ENCODE data around the gene TEX53. TPM values are rescaled to one million over a fixed set of nuclear protein-coding genes. Genes with fewer than 3 reads are reported as not detected.

The TEX53 gene
- total and polyA plus RNA-seq, 2 of the 8 experiments (the other 6 are each of a cell fraction or from before 2014, with no cell fraction given), result not detected

DNA sequence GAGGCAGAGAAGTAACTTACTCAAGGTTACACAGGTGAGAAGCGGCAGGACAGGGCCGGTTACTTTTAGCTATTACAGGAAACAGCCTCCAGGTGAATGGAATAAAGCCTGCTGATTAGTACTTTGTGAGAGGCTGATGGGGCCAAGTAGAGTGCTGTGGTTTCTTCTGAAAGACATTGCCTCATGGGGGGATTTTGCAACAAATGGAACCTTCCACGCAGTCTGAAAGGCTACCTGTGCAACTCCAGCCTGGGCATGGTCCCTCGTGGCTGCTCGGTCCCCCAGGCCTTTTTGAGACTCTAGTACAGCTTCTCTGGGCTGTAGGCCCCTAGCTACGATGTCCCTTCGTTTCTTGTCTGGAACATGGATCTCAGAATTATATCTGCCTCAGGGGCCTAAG, 44.5 kb downstream of the TEX53 start:
- H3K79me2 ChIP-seq (ENCODE audit: control insufficient read depth in 1 of 2, insufficient read depth in 2 of 2, low read length in 2 of 2), result peaks cover 0 to 7% of the 10 kb centered on the region in 2 experiments; a peak in 1 of 4 replicates
- no peak overlapping the region for H4K91ac ChIP-seq (replicated peaks; ENCODE audit: insufficient read length, low read length)
- H2BK12ac ChIP-seq (ENCODE audit: low read depth, low read length), result peak overlapping the region; percentile 35; the same call in 1 of the 2 replicates
- H4K20me1 ChIP-seq (replicated peaks in 1 of 2; ENCODE audit: control insufficient read depth in 1 of 2, insufficient read depth in 2 of 2, low read length in 2 of 2), result no peaks in the 10 kb centered on the region
- peaks cover 0 to 13% (median 7%) of the 10 kb centered on the region in 4 experiments; a peak in 5 of 7 replicates for H3K27me3 ChIP-seq (replicated peaks in 1 of 4; ENCODE audit: control insufficient read depth in 3 of 4, extremely low read depth in 1 of 4, insufficient read depth in 3 of 4, low read length in 3 of 4)
- no peaks in the 10 kb centered on the region for H3K9me3 ChIP-seq (ENCODE audit: insufficient read depth in 2 of 2, low read depth in 1 of 2, low read length in 1 of 2)
- no peak overlapping the region for H4K5ac ChIP-seq (ENCODE audit: insufficient read length, low read depth, low read length)
- POLR2A ChIA-PET (ENCODE audit: partially characterized antibody), result interaction anchor here (0.6 to 16.2 kb wide), 4 partner anchors 24 to 1245 kb away, joined by 3 to 218 read pairs (median 4); partner anchors contain the start of gene ATP6V1G1
- no peaks in the 10 kb centered on the region; the same call in 1 of the 2 replicates for H3K79me1 ChIP-seq (ENCODE audit: low read depth, low read length)
- peak overlapping the region; percentile 36; the same call in 1 of the 2 replicates for H2BK20ac ChIP-seq (ENCODE audit: low read length)
- H3K36me3 ChIP-seq (ENCODE audit: control insufficient read depth in 2 of 4, insufficient read depth in 4 of 4, low read length in 3 of 4), result no peaks in the 10 kb centered on the region
- no peak overlapping the region for H2AFZ ChIP-seq (ENCODE audit: low read length)
- H3K23me2 ChIP-seq (ENCODE audit: low read depth, low read length), result peaks cover 3% of the 10 kb centered on the region; the same call in 1 of the 2 replicates
- H3K9ac ChIP-seq (replicated peaks in 1 of 4; ENCODE audit: extremely low read depth in 1 of 4, low read depth in 3 of 4, low read length in 3 of 4), result no peak overlapping the region; a peak in 1 of 7 replicates
- peak overlapping the region; percentile 34; the same call in 1 of the 2 replicates for H3K18ac ChIP-seq (ENCODE audit: extremely low read depth, low read length)
- no peak overlapping the region for H2AK5ac ChIP-seq (ENCODE audit: low read depth, low read length)
- CTCF ChIA-PET (ENCODE audit: partially characterized antibody), result interaction anchor here (0.7 to 2.7 kb wide), 8 partner anchors 20 to 74 kb away, joined by 3 to 13 read pairs (median 4); no protein-coding TSS in a partner anchor
- TF ChIP-seq EZH2 (IDR thresholded peaks at IDR 0.05; ENCODE audit: low read depth, low read length, severe bottlenecking) (no peak), KDM5A (IDR thresholded peaks at IDR 0.05; ENCODE audit: low read length) (no peak)
- no peak overlapping the region for H2BK15ac ChIP-seq (ENCODE audit: low read length)
- no peak overlapping the region for H3K4ac ChIP-seq (replicated peaks; ENCODE audit: insufficient read length, low read depth, low read length)
- no peak overlapping the region for H2BK120ac ChIP-seq (replicated peaks; ENCODE audit: low read depth, low read length)
- no peak overlapping the region for H3K56ac ChIP-seq (replicated peaks; ENCODE audit: insufficient read length, low read depth, low read length)
- FAIRE-seq, result no peak
- H3K4me2 ChIP-seq (ENCODE audit: insufficient read depth in 1 of 2, low read depth in 2 of 2, low read length in 2 of 2), result peak overlapping the region; percentile 14 to 60
- WGBS, 2 experiments (ENCODE audit: extremely low coverage in 1 of 2, insufficient coverage in 1 of 2, insufficient read length in 1 of 2, insufficient replicate concordance in 2 of 2, low coverage in 1 of 2, low lambda C conversion rate in 2 of 2, missing lambda C conversion rate in 1 of 2), result 87% methylated on average over 7 of the region's 7 CpGs; no CpG with 5 or more reads in 1 of the 2 experiments
- no peak for DNase-seq (ENCODE audit: low read depth in 1 of 2, low spot score in 2 of 2)
- H4K8ac ChIP-seq (ENCODE audit: extremely low read depth, insufficient read depth, low read length), result no peak overlapping the region
- no peak overlapping the region for H3K27ac ChIP-seq (ENCODE audit: low read depth, low read length)
- H3K14ac ChIP-seq (ENCODE audit: insufficient read length), result no peak overlapping the region
- H3K23ac ChIP-seq (ENCODE audit: insufficient read length), result no peak overlapping the region
- peaks cover 11 to 21% (median 15%) of the 10 kb centered on the region in 4 experiments for H3K4me1 ChIP-seq (replicated peaks in 1 of 4; ENCODE audit: control insufficient read depth in 3 of 4, insufficient read depth in 4 of 4, low read length in 3 of 4)
- H2BK5ac ChIP-seq (ENCODE audit: low read depth, low read length), result no peak overlapping the region
- H3K4me3 ChIP-seq (ENCODE audit: extremely low read depth in 1 of 4, insufficient read depth in 2 of 4, low read depth in 3 of 4, low read length in 4 of 4), result no peak overlapping the region

All from H1 (cell line).